Prostate gland (tissue), 2 donors: Measurements from ENCODE around the gene FIBIN. TPM values are rescaled to one million over a fixed set of nuclear protein-coding genes. Genes with fewer than 3 reads are reported as not detected.
A peak's percentile ranks its signal among the peaks of the same experiment; 100 is the strongest.

Experiments
- DNase-seq: peaks from one replicate; pipeline ENCODE4 v3.0.0-alpha.2; 2019; ENCODE audit warnings: low spot score
- H3K27ac ChIP-seq, 2 donors: fragments of 200-600 bp; sonication (generic); 2 replicates each; pipeline ENCODE4 v1.5.1; 2017 to 2019
- H3K27me3 ChIP-seq: fragments of 200-600 bp; sonication (generic); replicated peaks from 2 replicates; pipeline ENCODE4 v1.5.1; 2019; ENCODE audit not compliant: insufficient read depth
- H3K36me3 ChIP-seq, 2 donors: fragments of 200-600 bp; sonication (generic); 1 replicate in 1 of 2; 2 replicates in 1 of 2; pipeline versions ENCODE4 v1.5.1 to v1.8.1; 2017 to 2019
- H3K4me1 ChIP-seq: fragments of 200-600 bp; sonication (generic); replicated peaks from 2 replicates; pipeline ENCODE4 v1.5.1; 2019
- H3K4me3 ChIP-seq, 2 donors: fragments of 200-600 bp; sonication (generic); 2 replicates each; pipeline ENCODE4 v1.5.1; 2017 to 2019
- H3K9me3 ChIP-seq: fragments of 200-600 bp; sonication (generic); 2 replicates; pipeline ENCODE4 v1.5.1; 2017
- POLR2A ChIP-seq: fragments of 450-650 bp; IDR thresholded peaks from one replicate; pipeline ENCODE4 v1.6.1; 2016; ENCODE audit warnings: antibody characterized with exemption, mild to moderate bottlenecking
- POLR2AphosphoS5 ChIP-seq: sonication (generic); formaldehyde crosslinking; IDR thresholded peaks from one replicate; pipeline ENCODE4 v1.6.1; 2017; ENCODE audit warnings: antibody characterized with exemption
- WGBS: methylation state at CpG from one replicate; pipeline ENCODE4 v1.1.5; 2018; 5-methylcytosine and 5-hydroxymethylcytosine counted together
- intact Hi-C: fragments of 100-400 bp; cut with DNase I; formaldehyde crosslinking; loops from one replicate; pipeline ENCODE4 v1.14.2; 2022
- total RNA-seq, 2 donors: library from RNA; depleted of rRNA; stranded (reverse); fragments of >200 nt; gene quantifications; one replicate each; pipeline ENCODE4 v1.1.0, GENCODE V29; 2016
- TF ChIP-seq, protein P1 (sequence below), 4 experiments: fragments of 200-600 bp in 2 of 4; fragments of 450-650 bp in 2 of 4; sonication (generic) in 2 of 4; IDR thresholded peaks; 1 replicate in 3 of 4; 2 replicates in 1 of 4; pipeline ENCODE4 v1.5.1; 2016 to 2019; ENCODE audit warnings: antibody characterized with exemption in 4 of 4, mild to moderate bottlenecking in 2 of 4, moderate library complexity in 2 of 4

Gene FIBIN
- total RNA-seq, 2 donors from 2014 or later, result 5.7 to 13.4 TPM

DNA sequence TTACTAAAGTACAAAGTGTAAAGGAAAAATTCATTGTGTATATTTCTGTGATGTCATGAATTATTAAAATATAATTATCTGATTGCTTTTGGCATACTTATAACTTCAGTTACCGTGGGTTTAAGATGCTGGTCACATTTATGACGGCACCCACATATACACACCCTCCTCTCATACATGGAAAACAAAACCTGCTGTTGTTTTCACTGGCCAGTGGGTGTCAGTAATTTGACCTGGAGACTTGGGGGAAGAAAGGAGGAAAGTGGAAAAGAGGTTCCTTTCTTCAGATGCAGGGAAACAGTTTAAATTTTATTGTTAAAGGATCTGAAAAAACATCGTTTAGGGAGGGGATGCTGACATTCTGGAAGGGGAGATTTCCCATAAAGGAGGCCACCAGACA is 46.0 kb downstream of the FIBIN start:
- WGBS, result 35% methylated on average over 3 of the region's 3 CpGs
- H3K4me3 ChIP-seq, result no peak overlapping the region
- no peaks in the 10 kb centered on the region for H3K9me3 ChIP-seq
- H3K4me1 ChIP-seq, result no peaks in the 10 kb centered on the region
- DNase-seq, result no peak
- H3K36me3 ChIP-seq, result no peaks in the 10 kb centered on the region
- no peak overlapping the region for H3K27ac ChIP-seq
- intact Hi-C loops, result no loop called here
- no peaks in the 10 kb centered on the region for H3K27me3 ChIP-seq
- TF ChIP-seq POLR2A (no peak), POLR2AphosphoS5 (no peak)
- TF ChIP-seq, protein P1, sequence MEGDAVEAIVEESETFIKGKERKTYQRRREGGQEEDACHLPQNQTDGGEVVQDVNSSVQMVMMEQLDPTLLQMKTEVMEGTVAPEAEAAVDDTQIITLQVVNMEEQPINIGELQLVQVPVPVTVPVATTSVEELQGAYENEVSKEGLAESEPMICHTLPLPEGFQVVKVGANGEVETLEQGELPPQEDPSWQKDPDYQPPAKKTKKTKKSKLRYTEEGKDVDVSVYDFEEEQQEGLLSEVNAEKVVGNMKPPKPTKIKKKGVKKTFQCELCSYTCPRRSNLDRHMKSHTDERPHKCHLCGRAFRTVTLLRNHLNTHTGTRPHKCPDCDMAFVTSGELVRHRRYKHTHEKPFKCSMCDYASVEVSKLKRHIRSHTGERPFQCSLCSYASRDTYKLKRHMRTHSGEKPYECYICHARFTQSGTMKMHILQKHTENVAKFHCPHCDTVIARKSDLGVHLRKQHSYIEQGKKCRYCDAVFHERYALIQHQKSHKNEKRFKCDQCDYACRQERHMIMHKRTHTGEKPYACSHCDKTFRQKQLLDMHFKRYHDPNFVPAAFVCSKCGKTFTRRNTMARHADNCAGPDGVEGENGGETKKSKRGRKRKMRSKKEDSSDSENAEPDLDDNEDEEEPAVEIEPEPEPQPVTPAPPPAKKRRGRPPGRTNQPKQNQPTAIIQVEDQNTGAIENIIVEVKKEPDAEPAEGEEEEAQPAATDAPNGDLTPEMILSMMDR (IDR thresholded peaks at IDR 0.05), result no peak

DNA sequence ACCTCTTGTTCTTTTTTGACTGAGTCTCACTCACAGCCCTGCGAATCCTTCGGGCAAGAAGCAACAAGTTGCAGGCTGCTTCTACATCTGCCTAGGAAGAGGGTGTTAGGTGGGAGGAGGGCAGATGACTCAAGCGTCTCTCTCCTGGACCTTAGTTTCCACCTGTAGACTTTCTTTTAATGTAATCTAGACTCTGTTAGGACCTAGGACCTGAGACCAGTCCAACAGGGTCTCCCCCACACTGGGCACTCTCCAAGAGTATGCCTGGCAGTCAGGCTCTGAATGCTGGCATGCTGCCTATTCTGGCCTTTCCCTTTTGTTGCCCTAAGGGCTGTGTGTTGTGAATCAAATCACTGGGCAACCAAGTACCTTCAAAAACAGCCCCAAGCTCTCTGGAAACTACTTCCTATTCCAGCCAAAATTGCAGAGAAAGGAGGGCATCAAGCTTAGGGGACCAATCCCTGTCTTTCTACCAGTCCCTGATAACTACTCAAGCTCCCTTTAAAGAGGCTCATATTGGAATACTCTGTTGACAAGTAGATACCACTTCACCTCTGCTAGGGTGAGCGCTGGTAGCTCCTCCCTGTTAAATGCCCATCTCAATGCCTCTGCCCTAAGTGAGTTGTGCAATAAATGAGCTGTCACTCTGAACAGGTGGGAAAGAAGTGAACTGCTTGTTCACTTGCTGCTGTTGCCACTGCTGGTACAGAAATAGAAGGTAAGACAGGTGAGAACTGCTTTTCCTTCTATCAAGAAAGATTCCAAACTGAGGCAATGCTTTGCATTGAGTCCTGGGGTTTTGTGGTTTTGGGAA is 46.6 kb downstream of the FIBIN start, which contains the start of gene BBOX1:
Gene BBOX1, plus strand, starts transcription at position 514 of the 814 bp plus-strand sequence. CDS start 14,616 bp downstream, outside the sequence.
- Histone ChIP-seq H3K9me3 (no peaks in the 10 kb centered on the region), H3K4me3 (no peak within 1 kb of the TSS), H3K4me1 (no peaks in the 10 kb centered on the region), H3K27ac (no peak within 1 kb of the TSS), H3K27me3 (no peaks in the 10 kb centered on the region), H3K36me3 (no peaks in the 10 kb centered on the region)
- intact Hi-C loops, result no loop called here
- peak; percentile 38 for DNase-seq
- 37% methylated on average over 4 of the region's 4 CpGs for WGBS
- TF ChIP-seq POLR2A, result no peak
- no peak for TF ChIP-seq POLR2AphosphoS5
- TF ChIP-seq, protein P1 (IDR thresholded peaks at IDR 0.05), result no peak

DNA sequence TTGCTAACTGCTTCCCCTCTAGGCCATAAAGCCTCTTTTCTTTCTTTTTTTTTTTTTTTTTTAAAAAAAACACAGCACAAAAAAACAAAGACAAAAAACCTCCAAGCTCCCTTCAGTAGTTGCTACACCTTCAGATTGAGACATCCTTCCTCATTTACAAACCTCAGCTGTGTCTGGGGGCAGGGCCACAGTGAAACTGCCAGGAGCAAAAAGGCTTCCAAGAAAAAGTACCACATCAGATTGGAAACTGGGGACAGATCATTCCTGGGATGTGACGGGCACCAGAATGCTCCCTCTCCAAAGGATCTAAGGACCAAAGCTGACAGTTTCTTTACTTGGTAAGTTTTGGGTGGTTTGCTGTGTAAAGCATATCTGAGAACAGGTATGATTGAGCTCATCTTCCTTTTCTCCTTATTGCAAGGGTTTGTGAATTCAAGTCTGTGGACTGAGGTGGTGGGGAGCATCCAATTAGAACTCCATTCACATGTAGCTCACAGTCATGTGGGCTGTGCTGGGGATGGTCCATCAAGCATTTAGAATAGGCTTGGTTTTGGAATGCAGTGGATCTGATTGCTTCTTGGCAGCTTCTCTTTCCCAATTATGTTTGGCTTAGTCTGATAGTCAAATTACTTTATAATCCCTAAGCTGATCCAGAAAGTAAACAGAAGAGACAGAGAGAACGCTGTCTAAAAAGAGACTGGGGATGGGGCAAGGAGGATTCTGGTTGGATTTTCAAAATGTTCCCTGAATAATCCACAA is 47.4 kb downstream of the FIBIN start:
- Histone ChIP-seq H3K27ac (no peak overlapping the region), H3K9me3 (no peaks in the 10 kb centered on the region), H3K36me3 (no peaks in the 10 kb centered on the region), H3K4me1 (no peaks in the 10 kb centered on the region), H3K27me3 (no peaks in the 10 kb centered on the region), H3K4me3 (no peak overlapping the region)
- DNase-seq, result no peak
- WGBS, result 28% methylated on average over 2 of the region's 2 CpGs
- TF ChIP-seq, protein P1 (IDR thresholded peaks at IDR 0.05), result no peak
- TF ChIP-seq POLR2A (no peak), POLR2AphosphoS5 (no peak)
- intact Hi-C loops, result no loop called here

Other genes starting within 250 kb of the FIBIN start
- 1 to 10 TPM in 1 of 2 donors, not detected in 1; 1.0 TPM for gene BBOX1, start 46.7 kb downstream of the FIBIN start, total RNA-seq